ENCODE data around the gene CREB5.

DNA sequence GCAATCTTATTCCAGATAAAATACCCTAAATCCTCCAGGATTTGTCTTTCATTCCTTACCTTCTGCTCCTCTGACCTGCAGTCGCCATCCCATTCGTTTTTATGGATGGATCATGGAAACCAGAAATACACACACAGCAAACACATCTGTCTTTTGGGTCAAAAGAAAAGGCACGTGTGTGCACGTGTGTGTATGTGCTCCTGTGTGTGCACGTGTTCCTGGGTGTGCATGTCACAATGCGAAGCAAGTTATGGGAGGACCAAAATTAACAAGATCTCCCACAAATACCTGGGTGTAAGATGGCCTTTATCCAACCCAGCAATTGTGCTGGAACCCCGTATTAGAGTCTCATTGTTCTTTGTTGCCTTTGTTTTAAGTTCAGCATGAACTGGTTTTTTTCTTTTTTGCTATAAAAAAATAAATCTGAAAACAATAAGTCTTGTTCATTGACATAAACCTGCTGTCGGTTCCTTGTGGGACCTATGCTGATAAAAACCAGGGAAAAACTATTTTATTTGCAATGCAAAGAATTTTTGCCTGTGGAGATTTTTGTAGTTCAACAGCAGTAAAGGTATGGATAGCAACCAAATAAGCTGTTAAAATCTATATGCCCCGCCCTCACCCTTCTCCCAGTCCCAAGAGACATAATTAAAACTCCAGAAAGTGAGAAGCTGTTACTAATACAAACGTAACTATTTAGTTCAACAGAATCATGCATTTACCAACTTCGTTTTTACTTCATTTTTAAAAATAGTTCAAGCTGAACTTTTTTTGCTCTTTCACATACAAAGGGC lies 229.6 kb downstream of the CREB5 start:
- TF ChIP-seq POLR2A (IDR thresholded peaks at IDR 0.05) (no peak), EP300 (IDR thresholded peaks at IDR 0.05) (no peak)
- TF ChIP-seq, protein P1, sequence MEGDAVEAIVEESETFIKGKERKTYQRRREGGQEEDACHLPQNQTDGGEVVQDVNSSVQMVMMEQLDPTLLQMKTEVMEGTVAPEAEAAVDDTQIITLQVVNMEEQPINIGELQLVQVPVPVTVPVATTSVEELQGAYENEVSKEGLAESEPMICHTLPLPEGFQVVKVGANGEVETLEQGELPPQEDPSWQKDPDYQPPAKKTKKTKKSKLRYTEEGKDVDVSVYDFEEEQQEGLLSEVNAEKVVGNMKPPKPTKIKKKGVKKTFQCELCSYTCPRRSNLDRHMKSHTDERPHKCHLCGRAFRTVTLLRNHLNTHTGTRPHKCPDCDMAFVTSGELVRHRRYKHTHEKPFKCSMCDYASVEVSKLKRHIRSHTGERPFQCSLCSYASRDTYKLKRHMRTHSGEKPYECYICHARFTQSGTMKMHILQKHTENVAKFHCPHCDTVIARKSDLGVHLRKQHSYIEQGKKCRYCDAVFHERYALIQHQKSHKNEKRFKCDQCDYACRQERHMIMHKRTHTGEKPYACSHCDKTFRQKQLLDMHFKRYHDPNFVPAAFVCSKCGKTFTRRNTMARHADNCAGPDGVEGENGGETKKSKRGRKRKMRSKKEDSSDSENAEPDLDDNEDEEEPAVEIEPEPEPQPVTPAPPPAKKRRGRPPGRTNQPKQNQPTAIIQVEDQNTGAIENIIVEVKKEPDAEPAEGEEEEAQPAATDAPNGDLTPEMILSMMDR (IDR thresholded peaks at IDR 0.05), result no peak
